ENCODE measurements around the gene CANT1.
"Not testable (repeated sequence)": the region's sequence is repeated elsewhere in the genome, so short reads cannot be mapped to it uniquely, and the experiment has no call there.

CANT1 gene

GRCh38 chr17:78976907-78977680, 32.5 kb downstream of the CANT1 start:
- DNase-seq (ENCODE audit: low spot score), result no peak

GRCh38 chr17:78974635-78975591, 34.7 kb downstream of the CANT1 start:
- DNase-seq (ENCODE audit: low spot score), result peak; percentile 52

GRCh38 chr17:78973792-78974520, 35.6 kb downstream of the CANT1 start:
- DNase-seq (ENCODE audit: low spot score), result no peak

- no peak for DNase-seq (ENCODE audit: low spot score)
Measured at GRCh38 chr17:78973196-78973595, 36.4 kb downstream of the CANT1 start.

- DNase-seq (ENCODE audit: low spot score), result no peak
Measured at GRCh38 chr17:78972507-78973105, 37.0 kb downstream of the CANT1 start.

- no peak for DNase-seq (ENCODE audit: low spot score)
Measured at GRCh38 chr17:78971756-78972506, 37.6 kb downstream of the CANT1 start.

GRCh38 chr17:78970834-78971755, 38.5 kb downstream of the CANT1 start:
- peak; percentile 66 for DNase-seq (ENCODE audit: low spot score)

- DNase-seq (ENCODE audit: low spot score), result no peak
Measured at GRCh38 chr17:78969865-78970264, 39.7 kb downstream of the CANT1 start.

- no peak for DNase-seq (ENCODE audit: low spot score)
Measured at GRCh38 chr17:78967782-78968362, 41.7 kb downstream of the CANT1 start.

GRCh38 chr17:78966910-78967600, 42.5 kb downstream of the CANT1 start:
- DNase-seq (ENCODE audit: low spot score), result no peak

GRCh38 chr17:78966123-78966813, 43.3 kb downstream of the CANT1 start:
- DNase-seq (ENCODE audit: low spot score), result no peak

GRCh38 chr17:78965491-78965924, 44.1 kb downstream of the CANT1 start:
- no peak for DNase-seq (ENCODE audit: low spot score)

- DNase-seq (ENCODE audit: low spot score), result no peak
Measured at GRCh38 chr17:78963378-78963777, 46.2 kb downstream of the CANT1 start.

- not testable (repeated sequence) for DNase-seq (ENCODE audit: low spot score)
Measured at GRCh38 chr17:78962984-78963348, 46.6 kb downstream of the CANT1 start.

- DNase-seq (ENCODE audit: low spot score), result peak; percentile 56
Measured at GRCh38 chr17:78962345-78962983, 47.1 kb downstream of the CANT1 start.

- DNase-seq (ENCODE audit: low spot score), result no peak
Measured at GRCh38 chr17:78961571-78961970, 48.0 kb downstream of the CANT1 start.

- DNase-seq (ENCODE audit: low spot score), result no peak
Measured at GRCh38 chr17:78960928-78961327, 48.6 kb downstream of the CANT1 start.

- no peak for DNase-seq (ENCODE audit: low spot score)
Measured at GRCh38 chr17:78959803-78960202, 49.8 kb downstream of the CANT1 start.

All from SW480 (cell line).